ENCODE data around the gene GAPDH. TPM values are rescaled to one million over a fixed set of nuclear protein-coding genes. Genes with fewer than 3 reads are reported as not detected.

GAPDH gene
- polyA plus RNA-seq, 1 experiment, result 9,160 TPM

DNA sequence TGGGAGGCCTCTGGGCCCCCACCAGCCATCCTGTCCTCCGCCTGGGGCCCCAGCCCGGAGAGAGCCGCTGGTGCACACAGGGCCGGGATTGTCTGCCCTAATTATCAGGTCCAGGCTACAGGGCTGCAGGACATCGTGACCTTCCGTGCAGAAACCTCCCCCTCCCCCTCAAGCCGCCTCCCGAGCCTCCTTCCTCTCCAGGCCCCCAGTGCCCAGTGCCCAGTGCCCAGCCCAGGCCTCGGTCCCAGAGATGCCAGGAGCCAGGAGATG is 729 bp upstream of the GAPDH start:
- Histone ChIP-seq H3K27ac (ENCODE audit: low read depth, low read length) (peak overlapping the region; percentile 95), H3K4me3 (ENCODE audit: low read depth, low read length) (peak overlapping the region; percentile 60), H3K9me3 (ENCODE audit: control insufficient read depth, insufficient read depth, low read length) (peaks cover 7% of the 10 kb centered on the region; the same call in 1 of the 2 replicates), H3K27me3 (ENCODE audit: control insufficient read depth, insufficient read depth, low read length) (no peaks in the 10 kb centered on the region)
- no peak for DNase-seq (ENCODE audit: low read depth, low spot score)
- TF ChIP-seq, protein P1, sequence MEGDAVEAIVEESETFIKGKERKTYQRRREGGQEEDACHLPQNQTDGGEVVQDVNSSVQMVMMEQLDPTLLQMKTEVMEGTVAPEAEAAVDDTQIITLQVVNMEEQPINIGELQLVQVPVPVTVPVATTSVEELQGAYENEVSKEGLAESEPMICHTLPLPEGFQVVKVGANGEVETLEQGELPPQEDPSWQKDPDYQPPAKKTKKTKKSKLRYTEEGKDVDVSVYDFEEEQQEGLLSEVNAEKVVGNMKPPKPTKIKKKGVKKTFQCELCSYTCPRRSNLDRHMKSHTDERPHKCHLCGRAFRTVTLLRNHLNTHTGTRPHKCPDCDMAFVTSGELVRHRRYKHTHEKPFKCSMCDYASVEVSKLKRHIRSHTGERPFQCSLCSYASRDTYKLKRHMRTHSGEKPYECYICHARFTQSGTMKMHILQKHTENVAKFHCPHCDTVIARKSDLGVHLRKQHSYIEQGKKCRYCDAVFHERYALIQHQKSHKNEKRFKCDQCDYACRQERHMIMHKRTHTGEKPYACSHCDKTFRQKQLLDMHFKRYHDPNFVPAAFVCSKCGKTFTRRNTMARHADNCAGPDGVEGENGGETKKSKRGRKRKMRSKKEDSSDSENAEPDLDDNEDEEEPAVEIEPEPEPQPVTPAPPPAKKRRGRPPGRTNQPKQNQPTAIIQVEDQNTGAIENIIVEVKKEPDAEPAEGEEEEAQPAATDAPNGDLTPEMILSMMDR (IDR thresholded peaks at IDR 0.05; ENCODE audit: low read depth, low read length), result no peak
- POLR2A ChIA-PET, result interaction anchor here (0.5 to 7.7 kb wide), 47 partner anchors 8 to 1708 kb away, joined by 3 to 218 read pairs (median 5); partner anchors contain the start of genes CDCA3, IFFO1, LTBR and MLF2
- CTCF ChIA-PET, result interaction anchor here (0.6 kb wide), 1 partner anchor 390 kb away, joined by 4 read pairs; no protein-coding TSS in a partner anchor

DNA sequence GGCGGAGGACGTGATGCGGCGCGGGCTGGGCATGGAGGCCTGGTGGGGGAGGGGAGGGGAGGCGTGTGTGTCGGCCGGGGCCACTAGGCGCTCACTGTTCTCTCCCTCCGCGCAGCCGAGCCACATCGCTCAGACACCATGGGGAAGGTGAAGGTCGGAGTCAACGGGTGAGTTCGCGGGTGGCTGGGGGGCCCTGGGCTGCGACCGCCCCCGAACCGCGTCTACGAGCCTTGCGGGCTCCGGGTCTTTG is 303 bp downstream of the GAPDH start:
- peak overlapping the region; percentile 82 for H3K27ac ChIP-seq (ENCODE audit: low read depth, low read length)
- no peaks in the 10 kb centered on the region for H3K27me3 ChIP-seq (ENCODE audit: control insufficient read depth, insufficient read depth, low read length)
- ChIA-PET CTCF (no interaction called here), POLR2A (interaction anchor here (0.6 to 7.7 kb wide), 32 partner anchors 9 to 338 kb away, joined by 3 to 218 read pairs (median 6); partner anchors contain the start of genes CDCA3, IFFO1, LTBR and MLF2)
- TF ChIP-seq, protein P1 (IDR thresholded peaks at IDR 0.05; ENCODE audit: low read depth, low read length), result no peak
- peak overlapping the region; percentile 97 for H3K4me3 ChIP-seq (ENCODE audit: low read depth, low read length)
- peaks cover 7% of the 10 kb centered on the region; the same call in 1 of the 2 replicates for H3K9me3 ChIP-seq (ENCODE audit: control insufficient read depth, insufficient read depth, low read length)
- DNase-seq (ENCODE audit: low read depth, low spot score), result no peak

DNA sequence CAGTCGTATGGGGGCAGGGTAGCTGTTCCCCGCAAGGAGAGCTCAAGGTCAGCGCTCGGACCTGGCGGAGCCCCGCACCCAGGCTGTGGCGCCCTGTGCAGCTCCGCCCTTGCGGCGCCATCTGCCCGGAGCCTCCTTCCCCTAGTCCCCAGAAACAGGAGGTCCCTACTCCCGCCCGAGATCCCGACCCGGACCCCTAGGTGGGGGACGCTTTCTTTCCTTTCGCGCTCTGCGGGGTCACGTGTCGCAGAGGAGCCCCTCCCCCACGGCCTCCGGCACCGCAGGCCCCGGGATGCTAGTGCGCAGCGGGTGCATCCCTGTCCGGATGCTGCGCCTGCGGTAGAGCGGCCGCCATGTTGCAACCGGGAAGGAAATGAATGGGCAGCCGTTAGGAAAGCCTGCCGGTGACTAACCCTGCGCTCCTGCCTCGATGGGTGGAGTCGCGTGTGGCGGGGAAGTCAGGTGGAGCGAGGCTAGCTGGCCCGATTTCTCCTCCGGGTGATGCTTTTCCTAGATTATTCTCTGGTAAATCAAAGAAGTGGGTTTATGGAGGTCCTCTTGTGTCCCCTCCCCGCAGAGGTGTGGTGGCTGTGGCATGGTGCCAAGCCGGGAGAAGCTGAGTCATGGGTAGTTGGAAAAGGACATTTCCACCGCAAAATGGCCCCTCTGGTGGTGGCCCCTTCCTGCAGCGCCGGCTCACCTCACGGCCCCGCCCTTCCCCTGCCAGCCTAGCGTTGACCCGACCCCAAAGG is 804 bp downstream of the GAPDH start:
- H3K27me3 ChIP-seq (ENCODE audit: control insufficient read depth, insufficient read depth, low read length), result no peaks in the 10 kb centered on the region
- H3K4me3 ChIP-seq (ENCODE audit: low read depth, low read length), result peak overlapping the region; percentile 97
- POLR2A ChIA-PET, result interaction anchor here (0.6 to 7.7 kb wide), 16 partner anchors 17 to 294 kb away, joined by 3 to 218 read pairs (median 8); partner anchors contain the start of genes IFFO1, LTBR, MRPL51 and TNFRSF1A
- peaks cover 7% of the 10 kb centered on the region; the same call in 1 of the 2 replicates for H3K9me3 ChIP-seq (ENCODE audit: control insufficient read depth, insufficient read depth, low read length)
- TF ChIP-seq, protein P1 (IDR thresholded peaks at IDR 0.05; ENCODE audit: low read depth, low read length), result no peak
- peak overlapping the region; percentile 82 for H3K27ac ChIP-seq (ENCODE audit: low read depth, low read length)
- CTCF ChIA-PET, result interaction anchor here (0.7 to 0.9 kb wide), 4 partner anchors 13 to 200 kb away, joined by 3 to 7 read pairs (median 3); no protein-coding TSS in a partner anchor
- no peak for DNase-seq (ENCODE audit: low read depth, low spot score)

DNA sequence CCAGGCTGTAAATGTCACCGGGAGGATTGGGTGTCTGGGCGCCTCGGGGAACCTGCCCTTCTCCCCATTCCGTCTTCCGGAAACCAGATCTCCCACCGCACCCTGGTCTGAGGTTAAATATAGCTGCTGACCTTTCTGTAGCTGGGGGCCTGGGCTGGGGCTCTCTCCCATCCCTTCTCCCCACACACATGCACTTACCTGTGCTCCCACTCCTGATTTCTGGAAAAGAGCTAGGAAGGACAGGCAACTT is 1.3 kb downstream of the GAPDH start:
- Histone ChIP-seq H3K9me3 (ENCODE audit: control insufficient read depth, insufficient read depth, low read length) (peaks cover 7% of the 10 kb centered on the region; the same call in 1 of the 2 replicates), H3K27ac (ENCODE audit: low read depth, low read length) (peak overlapping the region; percentile 82), H3K27me3 (ENCODE audit: control insufficient read depth, insufficient read depth, low read length) (no peaks in the 10 kb centered on the region), H3K4me3 (ENCODE audit: low read depth, low read length) (peak overlapping the region; percentile 97)
- CTCF ChIA-PET, result interaction anchor here (0.7 to 0.9 kb wide), 4 partner anchors 13 to 201 kb away, joined by 3 to 7 read pairs (median 3); no protein-coding TSS in a partner anchor
- TF ChIP-seq, protein P1 (IDR thresholded peaks at IDR 0.05; ENCODE audit: low read depth, low read length), result no peak
- no peak for DNase-seq (ENCODE audit: low read depth, low spot score)
- POLR2A ChIA-PET, result interaction anchor here (1.0 to 7.7 kb wide), 4 partner anchors 16 to 200 kb away, joined by 7 to 218 read pairs (median 26); partner anchors contain the start of genes IFFO1 and ZNF384

Data from AG04450 (cell line).